HUES6 (cell line): ENCODE results near the gene LSM4.

Source experiments
- H3K27ac ChIP-seq: 2 replicates; pipeline ENCODE4 v1.7.0; 2013; ENCODE audit warnings: low read depth, mild to moderate bottlenecking, low read length, inconsistent platforms
- H3K27me3 ChIP-seq: 2 replicates; pipeline ENCODE4 v1.6.1; 2013; ENCODE audit warnings: low read length; ENCODE audit not compliant: control insufficient read depth, insufficient read depth
- H3K36me3 ChIP-seq: 2 replicates; pipeline ENCODE4 v1.6.1; 2013; ENCODE audit warnings: low read length; ENCODE audit not compliant: control insufficient read depth, insufficient read depth
- H3K4me1 ChIP-seq: 2 replicates; pipeline ENCODE4 v1.6.1; 2013; ENCODE audit warnings: low read length; ENCODE audit not compliant: control insufficient read depth, insufficient read depth
- H3K4me3 ChIP-seq: 2 replicates; pipeline ENCODE4 v1.5.1; 2013; ENCODE audit warnings: low read depth, low read length
- H3K9ac ChIP-seq: one replicate; pipeline ENCODE4 v1.6.1; 2013; ENCODE audit warnings: mild to moderate bottlenecking, low read length
- H3K9me3 ChIP-seq: 2 replicates; pipeline ENCODE4 v1.6.1; 2013; ENCODE audit warnings: low read depth, low read length; ENCODE audit not compliant: control insufficient read depth, insufficient read depth

LSM4 gene

GRCh38 chr19:18282021-18282787, 40.7 kb downstream of the LSM4 start:
- Histone ChIP-seq H3K4me3 (peak overlapping the region; percentile 72), H3K9ac (peak overlapping the region; percentile 91), H3K27me3 (no peaks in the 10 kb centered on the region), H3K9me3 (no peaks in the 10 kb centered on the region), H3K36me3 (peaks cover 13% of the 10 kb centered on the region), H3K27ac (peak overlapping the region; percentile 98), H3K4me1 (peaks cover 28% of the 10 kb centered on the region)

- Histone ChIP-seq H3K4me1 (peaks cover 20% of the 10 kb centered on the region; the same call in 1 of the 2 replicates), H3K9ac (peak within 1 kb of the TSS; percentile 92), H3K36me3 (peaks cover 13% of the 10 kb centered on the region), H3K4me3 (peak within 1 kb of the TSS; percentile 96), H3K9me3 (no peaks in the 10 kb centered on the region), H3K27ac (peak within 1 kb of the TSS; percentile 98), H3K27me3 (no peaks in the 10 kb centered on the region)
Measured at GRCh38 chr19:18281082-18282020, 41.5 kb downstream of the LSM4 start, which contains the start of gene JUND. TSS of gene JUND (minus strand) at chr19:18281622. CDS start at chr19:18281484, 138 bp downstream.

- H3K27me3 ChIP-seq = no peaks in the 10 kb centered on the region
- no peaks in the 10 kb centered on the region for H3K9me3 ChIP-seq
- H3K36me3 ChIP-seq = peaks cover 13% of the 10 kb centered on the region
- H3K9ac ChIP-seq = peak overlapping the region; percentile 92
- H3K27ac ChIP-seq = peak overlapping the region; percentile 90
- H3K4me3 ChIP-seq = peak overlapping the region; percentile 96
- H3K4me1 ChIP-seq = peaks cover 20% of the 10 kb centered on the region; the same call in 1 of the 2 replicates
Measured at GRCh38 chr19:18280247-18281081, 42.4 kb downstream of the LSM4 start.

- H3K36me3 ChIP-seq = peaks cover 13% of the 10 kb centered on the region
- H3K27me3 ChIP-seq = no peaks in the 10 kb centered on the region
- H3K27ac ChIP-seq = peak overlapping the region; percentile 86
- peaks cover 28% of the 10 kb centered on the region; the same call in 1 of the 2 replicates for H3K4me1 ChIP-seq
- H3K9me3 ChIP-seq = no peaks in the 10 kb centered on the region
- H3K4me3 ChIP-seq = peak overlapping the region; percentile 96
- H3K9ac ChIP-seq = peak overlapping the region; percentile 92
Measured at GRCh38 chr19:18279516-18280246, 43.2 kb downstream of the LSM4 start.

GRCh38 chr19:18279266-18279515, 43.7 kb downstream of the LSM4 start:
- no peak overlapping the region for H3K27ac ChIP-seq
- H3K36me3 ChIP-seq = peaks cover 13% of the 10 kb centered on the region
- H3K4me3 ChIP-seq = peak overlapping the region; percentile 96
- H3K9ac ChIP-seq = peak overlapping the region; percentile 54
- H3K27me3 ChIP-seq = no peaks in the 10 kb centered on the region
- H3K9me3 ChIP-seq = no peaks in the 10 kb centered on the region
- H3K4me1 ChIP-seq = peaks cover 32% of the 10 kb centered on the region; the same call in 1 of the 2 replicates

- peaks cover 13% of the 10 kb centered on the region for H3K36me3 ChIP-seq
- no peaks in the 10 kb centered on the region for H3K9me3 ChIP-seq
- peak overlapping the region; percentile 96 for H3K4me3 ChIP-seq
- peaks cover 32% of the 10 kb centered on the region; the same call in 1 of the 2 replicates for H3K4me1 ChIP-seq
- H3K27me3 ChIP-seq = no peaks in the 10 kb centered on the region
- peak overlapping the region; percentile 54 for H3K9ac ChIP-seq
- no peak overlapping the region for H3K27ac ChIP-seq
Measured at GRCh38 chr19:18278521-18279265, 44.2 kb downstream of the LSM4 start.

- Histone ChIP-seq H3K36me3 (peaks cover 13% of the 10 kb centered on the region), H3K27ac (peak overlapping the region; percentile 12; the same call in 1 of the 2 replicates), H3K27me3 (no peaks in the 10 kb centered on the region), H3K4me1 (peaks cover 25% of the 10 kb centered on the region; the same call in 1 of the 2 replicates), H3K9me3 (no peaks in the 10 kb centered on the region), H3K9ac (peak overlapping the region; percentile 30), H3K4me3 (no peak overlapping the region)
Measured at GRCh38 chr19:18274781-18275356, 48.0 kb downstream of the LSM4 start.

GRCh38 chr19:18274219-18274780, 48.6 kb downstream of the LSM4 start, which contains the start of gene IQCN:
TSS of gene IQCN (minus strand) at chr19:18274452. CDS start at chr19:18269478, 4,974 bp downstream.
- Histone ChIP-seq H3K36me3 (peaks cover 13% of the 10 kb centered on the region), H3K9me3 (no peaks in the 10 kb centered on the region), H3K27ac (peak within 1 kb of the TSS; percentile 12; the same call in 1 of the 2 replicates), H3K9ac (peak within 1 kb of the TSS; percentile 30), H3K4me3 (no peak within 1 kb of the TSS), H3K27me3 (no peaks in the 10 kb centered on the region), H3K4me1 (peaks cover 25% of the 10 kb centered on the region; the same call in 1 of the 2 replicates)

GRCh38 chr19:18273561-18274218, 49.2 kb downstream of the LSM4 start:
- peaks cover 7% of the 10 kb centered on the region for H3K36me3 ChIP-seq
- no peak overlapping the region for H3K27ac ChIP-seq
- H3K9ac ChIP-seq = no peak overlapping the region
- peaks cover 20% of the 10 kb centered on the region; the same call in 1 of the 2 replicates for H3K4me1 ChIP-seq
- no peaks in the 10 kb centered on the region for H3K9me3 ChIP-seq
- no peak overlapping the region for H3K4me3 ChIP-seq
- no peaks in the 10 kb centered on the region for H3K27me3 ChIP-seq
